NCI-H2227 (cell line): ENCODE measurements around the gene SFMBT2.

ENCODE experiments used
- DNase-seq: peaks from one replicate; lab custom pipeline; 2025; ENCODE audit not compliant: unreplicated experiment; lab: John Stamatoyannopoulos, UW

The SFMBT2 gene

GRCh38 chr10:7426349-7426748 lies 15.5 kb upstream of the SFMBT2 start:
- no peak for DNase-seq

- DNase-seq: no peak
Observed at GRCh38 chr10:7425691-7426090, 14.9 kb upstream of the SFMBT2 start.

DNA sequence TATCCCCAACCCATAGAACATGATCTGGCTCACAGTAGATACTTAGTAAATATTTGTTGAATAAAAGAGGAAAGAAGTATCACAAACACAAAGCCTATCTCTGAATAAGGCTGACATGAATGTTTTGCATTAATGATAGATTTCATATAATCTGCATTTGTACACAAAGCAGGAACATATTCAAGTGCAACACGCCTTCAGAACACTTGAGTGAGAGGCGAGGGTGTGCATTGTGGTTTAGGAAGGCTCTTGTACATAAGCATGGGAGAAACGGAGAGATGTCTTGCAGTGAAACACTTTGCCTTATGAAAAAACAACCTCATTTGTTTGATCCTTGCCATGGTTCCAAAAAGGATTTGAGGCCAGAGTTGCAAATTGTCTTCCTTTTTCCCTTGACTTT lies 14.1 kb upstream of the SFMBT2 start:
- DNase-seq: no peak

DNA sequence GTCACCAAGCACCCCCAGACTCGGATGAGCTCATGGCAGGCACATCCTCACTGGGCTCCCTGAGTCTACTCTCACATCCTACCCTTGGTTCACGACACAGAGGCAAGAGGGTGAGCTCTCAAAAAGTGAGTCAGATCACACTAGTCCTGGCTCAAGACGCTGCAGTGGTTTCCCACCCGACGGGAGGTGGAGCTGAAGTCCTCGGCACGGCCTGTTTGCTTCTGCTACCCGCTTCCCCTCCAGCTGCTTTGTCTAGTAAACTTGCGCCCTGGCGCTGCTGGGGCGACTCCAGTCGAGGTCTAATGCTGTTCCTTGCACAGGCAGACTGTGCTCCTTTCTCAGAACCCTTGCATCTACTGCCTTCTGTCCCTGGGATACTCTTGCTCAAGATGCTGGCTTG lies 13.5 kb upstream of the SFMBT2 start:
- DNase-seq: no peak

GRCh38 chr10:7423521-7423920 lies 12.7 kb upstream of the SFMBT2 start:
- DNase-seq: no peak

- no peak for DNase-seq
Observed at GRCh38 chr10:7421526-7421925, 10.7 kb upstream of the SFMBT2 start.

DNA sequence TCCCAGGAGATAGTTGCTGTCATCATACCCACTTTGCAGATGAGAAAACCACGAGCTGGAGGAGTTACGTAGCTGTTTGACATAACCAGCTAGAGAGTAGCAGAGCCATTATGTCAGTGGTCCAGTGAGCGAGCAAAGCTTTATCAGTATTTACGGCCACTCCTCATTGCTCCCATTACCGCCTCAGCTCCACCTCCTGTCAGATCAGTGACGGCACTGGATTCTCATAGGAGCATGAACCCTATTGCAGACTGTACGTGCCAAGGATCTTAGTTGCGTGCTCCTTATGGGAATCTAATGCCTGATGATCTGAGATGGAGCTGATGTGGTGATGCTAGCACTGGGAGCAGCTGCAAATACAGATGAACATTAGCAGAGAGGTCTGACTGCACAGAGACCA lies 9.2 kb upstream of the SFMBT2 start:
- no peak for DNase-seq

GRCh38 chr10:7417807-7418206 lies 7.0 kb upstream of the SFMBT2 start:
- no peak for DNase-seq

GRCh38 chr10:7417103-7417623 lies 6.3 kb upstream of the SFMBT2 start:
- DNase-seq: no peak

DNA sequence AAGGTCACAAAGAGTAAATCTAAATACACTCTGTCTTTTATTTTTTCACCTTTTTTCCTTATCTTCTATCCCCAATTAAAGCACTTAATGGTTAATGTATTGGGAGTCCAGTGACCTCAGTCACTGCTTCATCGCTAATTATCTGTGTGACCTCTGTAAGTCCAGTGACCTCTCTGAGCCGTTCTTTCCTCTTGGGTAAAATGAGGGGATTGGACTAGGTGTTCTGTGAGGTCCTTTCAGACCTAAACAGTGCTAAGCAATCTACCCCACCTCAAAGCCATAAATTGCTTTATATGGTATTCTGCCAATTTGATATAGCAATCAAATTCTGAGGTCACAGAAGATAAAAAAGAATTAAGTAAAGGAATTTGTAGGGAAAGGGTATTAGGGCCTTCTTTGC lies 3.9 kb upstream of the SFMBT2 start:
- DNase-seq: no peak

DNA sequence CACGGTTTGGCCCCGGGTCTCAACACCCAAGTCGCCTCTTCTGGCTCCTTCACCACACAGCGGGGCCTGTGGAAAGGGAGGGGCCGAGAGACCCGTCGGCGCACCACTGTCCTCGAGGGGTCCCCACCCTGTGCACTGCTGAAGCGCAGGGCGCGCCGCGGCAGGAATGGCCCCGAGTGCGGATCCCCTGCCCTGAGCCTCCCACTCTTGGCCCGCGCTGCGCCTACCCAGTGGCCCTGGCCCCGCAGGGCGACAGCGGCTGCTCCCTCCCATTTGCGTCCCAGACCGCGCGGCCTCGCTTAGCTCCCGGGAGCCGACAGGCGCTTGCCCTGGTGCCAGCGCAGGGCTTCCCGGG lies 2.1 kb upstream of the SFMBT2 start:
- no peak for DNase-seq

DNA sequence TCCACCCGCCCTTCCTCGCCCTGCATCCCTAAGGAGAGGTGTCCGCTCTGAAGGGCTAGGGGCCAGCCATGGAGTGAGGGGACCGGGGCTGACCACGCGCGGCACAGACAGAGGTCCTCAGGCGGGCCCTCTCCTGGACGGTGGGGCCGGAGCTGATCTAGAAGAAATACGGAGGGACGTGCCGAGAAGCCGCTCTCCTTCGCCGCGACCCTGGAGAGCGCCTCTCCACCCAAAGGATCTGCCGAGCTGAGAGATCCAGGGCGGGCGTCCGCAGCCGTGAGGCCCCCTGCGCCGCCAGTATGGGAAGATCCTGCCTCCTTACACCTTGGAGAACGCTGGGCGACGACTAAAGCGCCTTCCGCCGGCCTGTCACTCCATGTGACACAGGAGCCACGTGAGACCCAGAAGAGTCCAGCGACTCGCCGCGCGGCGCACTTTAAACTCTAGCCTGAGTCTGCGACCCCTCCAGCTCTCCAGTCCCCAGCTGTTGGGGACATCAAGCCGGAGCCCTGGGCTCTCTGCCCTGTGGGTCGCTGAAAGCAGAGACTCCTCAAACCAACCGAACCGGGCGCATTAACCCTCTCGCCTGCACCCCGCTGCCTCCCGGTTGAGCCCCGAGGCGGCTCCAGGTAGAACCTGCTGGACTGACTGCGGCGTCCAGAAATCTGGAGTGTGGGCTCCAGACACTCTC lies 1.5 kb upstream of the SFMBT2 start:
- peak; percentile 0 for DNase-seq

DNA sequence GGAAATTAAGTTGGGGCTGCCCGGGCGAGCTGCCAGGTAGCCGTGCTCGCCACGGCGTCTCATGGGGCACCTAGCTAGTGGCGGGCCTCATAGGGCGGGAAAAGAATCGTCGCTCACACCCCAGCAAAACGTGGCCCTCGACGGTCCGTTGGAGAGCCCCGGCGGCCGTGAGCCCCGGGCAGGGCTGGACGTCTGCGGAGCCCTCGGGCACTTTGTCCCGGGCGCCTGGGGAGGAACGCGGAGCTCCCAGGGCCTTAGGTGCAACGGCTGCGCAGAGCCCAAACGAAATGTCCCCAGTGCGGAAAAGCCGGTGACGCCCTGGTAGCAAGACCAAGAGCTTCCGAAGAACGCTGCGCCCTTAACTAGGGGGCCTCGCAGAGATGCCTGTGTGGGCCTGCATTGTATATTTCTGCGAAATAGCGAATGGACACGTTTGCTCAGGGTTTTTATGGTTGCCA lies 866 bp upstream of the SFMBT2 start:
- no peak for DNase-seq

DNA sequence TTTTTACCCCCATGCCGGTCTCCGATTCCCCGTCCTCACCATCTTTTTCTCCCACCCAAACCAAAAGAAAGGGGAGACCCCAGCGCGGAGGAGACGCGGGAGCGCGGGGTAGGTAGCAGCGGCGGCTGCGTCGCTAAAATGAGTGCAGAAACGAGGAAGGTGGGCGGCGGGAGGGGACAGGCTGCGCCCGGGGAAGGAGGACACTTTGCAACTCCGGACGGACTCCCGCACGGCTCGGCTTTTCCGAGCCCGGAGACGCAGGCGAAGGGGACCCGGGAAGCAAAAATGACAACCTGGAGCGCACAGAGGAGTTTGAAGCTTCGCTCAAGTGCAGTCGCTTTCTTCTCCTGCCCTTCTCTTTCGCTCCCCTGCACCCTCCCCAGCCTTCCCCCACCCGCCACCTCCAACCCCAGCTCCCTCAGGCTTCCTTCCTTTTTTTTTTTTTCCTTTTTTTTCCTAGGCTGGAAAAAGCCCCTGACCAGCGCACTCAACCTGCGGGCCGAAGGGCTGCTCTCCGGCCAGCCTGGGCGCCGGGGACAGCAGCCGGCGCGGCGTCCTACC lies 453 bp downstream of the SFMBT2 start:
- DNase-seq: no peak

DNA sequence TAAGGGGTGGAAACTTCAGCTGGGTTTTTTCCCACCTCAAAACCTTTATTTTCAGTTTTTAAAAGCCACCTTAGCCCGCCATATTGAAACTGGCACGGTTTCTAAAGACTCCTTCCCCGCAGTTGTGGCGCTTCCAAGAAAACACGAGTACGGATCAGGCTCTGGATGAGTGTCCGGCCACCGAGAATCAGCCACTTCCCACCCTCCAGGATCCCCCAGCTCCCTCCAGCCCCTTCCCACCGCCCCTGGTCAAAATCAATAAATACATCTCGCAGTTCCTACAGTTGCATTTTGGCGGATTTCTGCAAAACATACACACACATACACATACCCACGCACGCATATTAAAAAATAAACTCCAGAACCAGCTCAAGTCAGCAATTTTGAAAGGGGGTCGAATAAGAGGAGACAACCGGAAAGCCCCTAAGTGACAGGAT lies 1.1 kb downstream of the SFMBT2 start:
- no peak for DNase-seq

DNA sequence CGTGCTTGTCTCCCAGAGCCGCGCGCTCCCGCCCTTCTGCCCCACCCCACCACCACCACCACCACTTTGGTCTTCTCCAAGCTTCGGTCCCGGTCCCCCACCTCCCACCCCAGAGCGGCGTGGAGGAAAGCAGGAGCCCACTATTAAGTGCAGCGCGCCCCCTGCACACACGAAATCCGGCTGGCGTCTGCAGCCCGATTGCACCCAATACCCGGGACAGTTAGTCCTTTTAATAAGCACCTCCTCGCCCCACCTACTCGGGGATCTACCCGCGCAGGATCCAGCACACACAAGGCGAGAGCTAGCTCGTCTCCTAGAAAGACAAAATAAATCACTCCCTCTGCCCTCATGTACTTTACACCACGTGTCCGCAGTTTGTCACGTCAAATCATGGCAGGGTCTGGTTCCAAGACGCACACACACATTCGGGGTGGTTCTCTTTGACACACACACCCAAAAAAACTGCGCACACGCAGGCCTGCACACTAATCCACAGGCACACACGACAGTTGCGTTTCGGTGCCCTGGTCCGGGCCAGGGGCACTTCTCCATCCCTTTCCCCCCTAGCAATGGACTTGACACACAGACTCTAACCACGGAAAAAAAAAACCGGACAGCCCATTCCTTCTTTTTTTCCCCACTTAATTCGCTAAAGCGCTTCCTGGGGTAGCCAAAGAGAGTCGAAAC lies 1.6 kb downstream of the SFMBT2 start:
- no peak for DNase-seq

GRCh38 chr10:7408291-7409044 lies 2.4 kb downstream of the SFMBT2 start:
- DNase-seq: no peak

DNA sequence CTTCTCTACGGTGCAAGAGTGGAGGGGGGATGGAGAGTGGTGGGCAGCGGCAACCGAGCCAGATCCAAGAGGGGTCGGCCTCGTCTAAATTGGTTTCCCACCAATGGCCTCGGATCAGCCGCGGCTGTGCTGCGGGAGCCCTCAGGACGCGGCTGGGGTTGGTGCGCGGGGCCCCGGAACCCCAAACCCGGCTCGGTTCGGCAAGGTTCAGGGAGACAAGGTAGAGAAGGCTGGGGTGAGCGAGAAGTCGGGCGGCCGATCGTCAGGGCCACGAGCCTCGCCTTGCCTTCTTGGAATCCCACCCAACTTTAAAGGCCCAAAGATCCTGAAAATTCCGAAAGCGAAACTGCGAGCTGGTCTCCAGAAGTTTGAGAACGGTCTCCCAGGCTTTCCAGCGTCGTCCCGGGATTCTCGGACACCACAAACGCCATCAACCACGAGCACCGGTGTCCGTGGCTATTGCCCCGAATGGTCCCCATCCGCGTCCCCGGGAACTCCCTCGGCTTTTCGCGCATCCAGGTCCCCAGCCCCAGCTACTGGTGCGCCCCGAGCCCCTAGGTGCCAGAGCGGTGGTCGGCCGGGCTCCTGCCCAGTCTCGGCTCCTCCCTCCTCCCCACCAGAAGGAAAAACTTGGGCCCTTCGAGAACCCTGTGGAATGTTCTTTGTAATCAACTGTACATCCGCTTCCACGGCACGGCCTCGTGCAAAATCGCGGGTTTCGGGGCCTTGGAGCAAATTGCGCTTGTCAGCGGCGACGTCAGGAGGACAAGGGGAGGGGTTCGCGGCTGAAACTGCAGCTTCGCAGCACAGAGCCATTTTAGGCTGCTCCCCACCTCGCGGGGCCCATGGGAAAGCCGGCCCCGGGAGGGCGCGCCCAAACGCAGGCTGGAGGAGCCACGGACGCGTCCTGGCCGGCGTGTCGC lies 3.2 kb downstream of the SFMBT2 start:
- DNase-seq: no peak

- DNase-seq: no peak
Observed at GRCh38 chr10:7406712-7407333, 4.0 kb downstream of the SFMBT2 start.

GRCh38 chr10:7405637-7406036 lies 5.2 kb downstream of the SFMBT2 start:
- no peak for DNase-seq
